IPS-18a (cell line): ENCODE measurements around the gene CEACAM19.
"Not testable (repeated sequence)": the region's sequence is repeated elsewhere in the genome, so short reads cannot be mapped to it uniquely, and the experiment has no call there.

Experiments
- H3K27ac ChIP-seq: one replicate; pipeline ENCODE4 v1.5.1; 2013; ENCODE audit warnings: low read length
- H3K27me3 ChIP-seq: one replicate; pipeline ENCODE4 v1.6.1; 2013; ENCODE audit warnings: mild to moderate bottlenecking, low read length; ENCODE audit not compliant: control insufficient read depth, insufficient read depth
- H3K36me3 ChIP-seq: one replicate; pipeline ENCODE4 v1.6.1; 2013; ENCODE audit warnings: low read depth, low read length; ENCODE audit not compliant: control insufficient read depth
- H3K4me1 ChIP-seq: one replicate; pipeline ENCODE4 v1.6.1; 2013; ENCODE audit warnings: low read depth, low read length; ENCODE audit not compliant: control insufficient read depth
- H3K4me3 ChIP-seq: one replicate; pipeline ENCODE4 v1.5.1; 2013; ENCODE audit warnings: low read length
- H3K9ac ChIP-seq: one replicate; pipeline ENCODE4 v1.6.1; 2013; ENCODE audit warnings: mild to moderate bottlenecking, low read length, moderate library complexity
- H3K9me3 ChIP-seq: one replicate; pipeline ENCODE4 v1.6.1; 2013; ENCODE audit warnings: low read depth, low read length; ENCODE audit not compliant: control insufficient read depth

Gene CEACAM19

GRCh38 chr19:44664976-44665375, 6.3 kb upstream of the CEACAM19 start:
- Histone ChIP-seq H3K9ac (no peak overlapping the region), H3K36me3 (peaks cover 17% of the 10 kb centered on the region), H3K4me3 (no peak overlapping the region), H3K4me1 (no peaks in the 10 kb centered on the region), H3K27ac (no peak overlapping the region), H3K9me3 (no peaks in the 10 kb centered on the region), H3K27me3 (no peaks in the 10 kb centered on the region)

- H3K4me3 ChIP-seq, result no peak overlapping the region
- peaks cover 10% of the 10 kb centered on the region for H3K36me3 ChIP-seq
- H3K9me3 ChIP-seq, result no peaks in the 10 kb centered on the region
- no peaks in the 10 kb centered on the region for H3K27me3 ChIP-seq
- H3K4me1 ChIP-seq, result no peaks in the 10 kb centered on the region
- no peak overlapping the region for H3K9ac ChIP-seq
- H3K27ac ChIP-seq, result no peak overlapping the region
Observed at GRCh38 chr19:44666852-44667556, 4.3 kb upstream of the CEACAM19 start.

- no peak overlapping the region for H3K27ac ChIP-seq
- no peak overlapping the region for H3K9ac ChIP-seq
- H3K4me1 ChIP-seq, result no peaks in the 10 kb centered on the region
- H3K36me3 ChIP-seq, result no peaks in the 10 kb centered on the region
- no peak overlapping the region for H3K4me3 ChIP-seq
- H3K27me3 ChIP-seq, result no peaks in the 10 kb centered on the region
- H3K9me3 ChIP-seq, result no peaks in the 10 kb centered on the region
Observed at GRCh38 chr19:44668985-44669764, 2.1 kb upstream of the CEACAM19 start.

DNA sequence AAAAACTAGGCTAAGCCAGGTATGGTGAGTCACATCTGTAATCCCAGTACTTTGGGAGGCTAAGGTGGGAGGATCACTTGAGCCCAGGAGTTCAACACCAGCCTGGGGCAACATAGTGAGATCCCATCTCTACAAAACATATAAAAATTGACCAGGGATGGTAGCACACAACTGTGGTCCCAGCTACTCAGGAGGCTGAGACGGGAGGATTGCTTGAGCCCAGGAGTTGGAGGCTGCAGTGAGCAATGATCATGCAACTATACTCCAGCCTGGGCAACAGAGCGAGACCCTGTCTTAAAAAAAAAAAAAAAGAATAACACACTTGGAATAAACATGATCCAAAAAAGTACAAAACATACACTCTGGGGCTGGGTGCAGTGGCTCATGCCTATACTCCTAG, 1.3 kb upstream of the CEACAM19 start:
- not testable (repeated sequence) for H3K9me3 ChIP-seq, H3K27ac ChIP-seq, H3K4me3 ChIP-seq, H3K27me3 ChIP-seq, H3K36me3 ChIP-seq, H3K4me1 ChIP-seq, H3K9ac ChIP-seq

- H3K9me3 ChIP-seq, result no peaks in the 10 kb centered on the region
- no peak overlapping the region for H3K9ac ChIP-seq
- H3K27me3 ChIP-seq, result no peaks in the 10 kb centered on the region
- H3K27ac ChIP-seq, result no peak overlapping the region
- no peaks in the 10 kb centered on the region for H3K36me3 ChIP-seq
- H3K4me3 ChIP-seq, result no peak overlapping the region
- no peaks in the 10 kb centered on the region for H3K4me1 ChIP-seq
Observed at GRCh38 chr19:44672226-44672625, 944 bp downstream of the CEACAM19 start.

- no peak overlapping the region for H3K9ac ChIP-seq
- no peaks in the 10 kb centered on the region for H3K27me3 ChIP-seq
- no peaks in the 10 kb centered on the region for H3K4me1 ChIP-seq
- H3K9me3 ChIP-seq, result no peaks in the 10 kb centered on the region
- H3K4me3 ChIP-seq, result no peak overlapping the region
- H3K36me3 ChIP-seq, result no peaks in the 10 kb centered on the region
- H3K27ac ChIP-seq, result no peak overlapping the region
Observed at GRCh38 chr19:44673510-44673909, 2.2 kb downstream of the CEACAM19 start.

DNA sequence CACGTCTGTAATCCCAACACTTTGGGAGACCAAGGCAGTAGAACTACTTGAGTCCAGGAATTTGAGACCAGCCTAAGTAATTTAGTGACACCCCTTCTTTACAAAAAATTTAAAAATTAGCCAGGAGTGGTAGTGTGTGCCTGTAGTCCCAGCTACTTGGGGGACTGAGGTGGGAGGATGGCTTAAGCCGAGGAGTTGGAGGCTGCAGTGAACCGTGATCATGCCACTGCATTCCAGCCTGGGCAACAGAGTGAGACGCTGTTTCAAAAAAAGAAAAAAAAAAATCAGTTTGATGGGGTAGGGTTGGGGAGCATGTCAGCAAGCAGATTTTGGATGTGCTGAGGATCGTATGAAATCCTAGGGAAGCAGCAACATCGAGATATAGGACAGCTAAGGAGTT, 4.2 kb downstream of the CEACAM19 start:
- no peak overlapping the region for H3K4me3 ChIP-seq
- H3K36me3 ChIP-seq, result no peaks in the 10 kb centered on the region
- no peak overlapping the region for H3K9ac ChIP-seq
- H3K27me3 ChIP-seq, result no peaks in the 10 kb centered on the region
- H3K4me1 ChIP-seq, result no peaks in the 10 kb centered on the region
- no peak overlapping the region for H3K27ac ChIP-seq
- H3K9me3 ChIP-seq, result no peaks in the 10 kb centered on the region

GRCh38 chr19:44677019-44677811, 5.9 kb downstream of the CEACAM19 start:
- Histone ChIP-seq H3K9ac (no peak overlapping the region), H3K27ac (no peak overlapping the region), H3K4me1 (no peaks in the 10 kb centered on the region), H3K36me3 (no peaks in the 10 kb centered on the region), H3K9me3 (no peaks in the 10 kb centered on the region), H3K27me3 (no peaks in the 10 kb centered on the region), H3K4me3 (no peak overlapping the region)

- H3K4me3 ChIP-seq, result no peak overlapping the region
- no peaks in the 10 kb centered on the region for H3K27me3 ChIP-seq
- H3K36me3 ChIP-seq, result no peaks in the 10 kb centered on the region
- H3K27ac ChIP-seq, result no peak overlapping the region
- no peaks in the 10 kb centered on the region for H3K4me1 ChIP-seq
- H3K9me3 ChIP-seq, result no peaks in the 10 kb centered on the region
- no peak overlapping the region for H3K9ac ChIP-seq
Observed at GRCh38 chr19:44680536-44680935, 9.3 kb downstream of the CEACAM19 start.

GRCh38 chr19:44681992-44682790, 10.9 kb downstream of the CEACAM19 start:
- Histone ChIP-seq H3K36me3 (no peaks in the 10 kb centered on the region), H3K27me3 (no peaks in the 10 kb centered on the region), H3K4me3 (no peak overlapping the region), H3K27ac (no peak overlapping the region), H3K9ac (no peak overlapping the region), H3K9me3 (no peaks in the 10 kb centered on the region), H3K4me1 (no peaks in the 10 kb centered on the region)

DNA sequence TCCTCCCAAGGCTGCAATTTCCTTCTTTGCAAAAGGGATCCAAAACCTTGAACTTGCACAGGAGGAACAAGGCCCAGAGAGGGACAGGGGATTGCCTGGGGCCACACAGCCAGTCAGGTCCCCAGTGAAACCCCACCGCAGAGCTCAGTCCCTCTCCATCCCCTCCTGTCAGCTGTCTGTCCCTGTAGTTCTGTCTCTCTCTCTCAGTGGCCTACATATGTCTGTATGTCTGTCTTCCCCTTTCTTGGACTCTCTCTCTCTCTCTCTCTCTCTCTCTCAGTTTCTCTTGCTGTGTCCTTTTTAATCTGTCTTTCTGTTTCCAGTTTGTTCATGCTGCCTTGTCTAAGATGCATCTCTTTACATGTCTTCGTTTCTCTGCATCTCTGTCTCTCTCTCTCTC, 11.5 kb downstream of the CEACAM19 start:
- Histone ChIP-seq H3K4me3 (no peak overlapping the region), H3K9me3 (no peaks in the 10 kb centered on the region), H3K36me3 (no peaks in the 10 kb centered on the region), H3K9ac (no peak overlapping the region), H3K4me1 (no peaks in the 10 kb centered on the region), H3K27me3 (no peaks in the 10 kb centered on the region), H3K27ac (no peak overlapping the region)
